GM12878 (cell line): ENCODE results near the gene ADAMTSL3. TPM values are rescaled to one million over a fixed set of nuclear protein-coding genes. Genes with fewer than 3 reads are reported as not detected.

ENCODE experiments used
- ATAC-seq: fragments of 200-7000 bp; cut with Tn5 transposase; 3 replicates; pipeline ENCODE4 v1.9.1; 2020; ENCODE audit warnings: mild to moderate bottlenecking, moderate library complexity
- BruUV-seq: library from RNA; stranded (reverse); fragments of 400-500 nt; replicated peaks from 2 replicates; lab custom pipeline; 2021; lab: Mats Ljungman, UMichigan
- CTCF ChIA-PET: fragments of 300-600 bp; sonication (Branson Sonifier 250); formaldehyde crosslinking; extraction: SDS; loops from one replicate; lab custom pipeline; 2021; ENCODE audit warnings: inconsistent platforms; lab: Yijun Ruan, JAX
- POLR2A ChIA-PET: fragments of 350-600 bp; formaldehyde crosslinking; extraction: SDS; loops from one replicate; lab custom pipeline; 2021; ENCODE audit warnings: inconsistent platforms; lab: Charles Lee
- RAD21 ChIA-PET: fragments of 300-600 bp; sonication (Branson Sonifier 250); formaldehyde crosslinking; loops from one replicate; lab custom pipeline; 2023; ENCODE audit warnings: antibody characterized with exemption; ENCODE audit not compliant: unreplicated experiment; lab: Charles Lee
- SMC1A ChIA-PET: fragments of 300-600 bp; sonication (Branson Sonifier 250); formaldehyde crosslinking; loops from one replicate; lab custom pipeline; 2023; ENCODE audit not compliant: unreplicated experiment, uncharacterized antibody; lab: Charles Lee
- DNase-seq: peaks from one replicate; pipeline ENCODE4 v3.0.0-alpha.2; 2011; ENCODE audit warnings: low read depth, low spot score
- FAIRE-seq: peaks from 3 replicates; lab custom pipeline; 2011; peaks lifted over from hg19 to GRCh38; lab: Jason Lieb, UNC
- H2AFZ ChIP-seq: 2 replicates; pipeline ENCODE4 v1.6.0; 2011; ENCODE audit warnings: low read depth, low read length, control low read depth; ENCODE audit not compliant: control insufficient read depth
- H3K27ac ChIP-seq: 2 replicates; pipeline ENCODE4 v1.5.1; 2011; ENCODE audit warnings: control low read depth; ENCODE audit not compliant: control insufficient read depth, insufficient read depth
- H3K27me3 ChIP-seq, 2 experiments: replicated peaks in 1 of 2; 2 replicates each; pipeline versions ENCODE4 v1.6.0 to v1.6.1; 2011; ENCODE audit warnings: low read length in 1 of 2; ENCODE audit not compliant: control insufficient read depth in 2 of 2, insufficient read depth in 2 of 2
- H3K36me3 ChIP-seq, 2 experiments: 2 replicates each; pipeline ENCODE4 v1.5.1; 2011; ENCODE audit warnings: low read length in 1 of 2; ENCODE audit not compliant: control insufficient read depth in 2 of 2, insufficient read depth in 2 of 2
- H3K4me1 ChIP-seq: 2 replicates; pipeline ENCODE4 v1.6.1; 2011; ENCODE audit warnings: mild to moderate bottlenecking, low read length, moderate library complexity, mixed read lengths; ENCODE audit not compliant: control insufficient read depth, insufficient read depth
- H3K4me2 ChIP-seq: 2 replicates; pipeline ENCODE4 v1.6.0; 2011; ENCODE audit warnings: control low read depth; ENCODE audit not compliant: control insufficient read depth, insufficient read depth
- H3K4me3 ChIP-seq: fragments of 200-600 bp; sonication (generic); 2 replicates; pipeline ENCODE4 v1.5.1; 2016
- H3K79me2 ChIP-seq: 2 replicates; pipeline ENCODE4 v1.6.0; 2011; ENCODE audit warnings: low read length; ENCODE audit not compliant: control insufficient read depth, insufficient read depth
- H3K9ac ChIP-seq: 2 replicates; pipeline ENCODE4 v1.8.0; 2011; ENCODE audit warnings: low read length, control low read depth, mixed read lengths; ENCODE audit not compliant: control insufficient read depth, insufficient read depth
- H3K9me3 ChIP-seq: replicated peaks from 3 replicates; pipeline ENCODE4 v1.5.1; 2011; ENCODE audit warnings: mild to moderate bottlenecking, low read length; ENCODE audit not compliant: control insufficient read depth, insufficient read depth
- H4K20me1 ChIP-seq: 2 replicates; pipeline ENCODE4 v1.6.0; 2011; ENCODE audit not compliant: control insufficient read depth, insufficient read depth
- CREM ChIP-seq: IDR thresholded peaks from 2 replicates; pipeline ENCODE4 v1.6.1; 2014; ENCODE audit warnings: antibody characterized with exemption, low read depth
- ESRRA ChIP-seq: IDR thresholded peaks from 2 replicates; pipeline ENCODE4 v1.6.1; 2012; ENCODE audit warnings: mild to moderate bottlenecking, low read length, improper control_type of control experiment
- HCFC1 ChIP-seq: fragments of 150-350 bp; IDR thresholded peaks from 2 replicates; pipeline ENCODE4 v1.6.1; 2014; ENCODE audit warnings: low read length
- HDAC2 ChIP-seq: fragments of 200-600 bp; sonication (generic); IDR thresholded peaks from 2 replicates; pipeline ENCODE4 v1.6.1; 2017
- IKZF1 ChIP-seq: fragments of 450-650 bp; conservative IDR thresholded peaks from 2 replicates; pipeline ENCODE4 v1.6.1; 2017; ENCODE audit warnings: antibody characterized with exemption, mild to moderate bottlenecking
- KDM1A ChIP-seq: fragments of 200-600 bp; sonication (generic); IDR thresholded peaks from 2 replicates; pipeline ENCODE4 v1.6.1; 2016; ENCODE audit warnings: borderline replicate concordance
- MXI1 ChIP-seq: fragments of 150-350 bp; IDR thresholded peaks from 2 replicates; pipeline ENCODE4 v1.6.1; 2011; ENCODE audit warnings: low read depth, mild to moderate bottlenecking, inconsistent platforms, low read length, improper control_type of control experiment
- NFXL1 ChIP-seq: fragments of 450-650 bp; IDR thresholded peaks from 2 replicates; pipeline ENCODE4 v1.6.1; 2017; ENCODE audit warnings: antibody characterized with exemption, mild to moderate bottlenecking, borderline replicate concordance
- NR2C1 ChIP-seq: fragments of 450-650 bp; IDR thresholded peaks from 2 replicates; pipeline ENCODE4 v1.6.1; 2017; ENCODE audit warnings: antibody characterized with exemption, mild to moderate bottlenecking, moderate library complexity
- NR2C2 ChIP-seq: IDR thresholded peaks from 2 replicates; pipeline ENCODE4 v1.6.1; 2011; ENCODE audit warnings: borderline replicate concordance, low read depth; ENCODE audit not compliant: control insufficient read depth, insufficient read length
- PAX5 ChIP-seq: IDR thresholded peaks from 2 replicates; pipeline ENCODE4 v1.6.1; 2011; ENCODE audit warnings: low read depth, low read length, borderline replicate concordance
- POLR2AphosphoS2 ChIP-seq: IDR thresholded peaks from 2 replicates; pipeline ENCODE4 v1.6.1; 2011; ENCODE audit warnings: low read depth, mild to moderate bottlenecking, low read length, improper control_type of control experiment, moderate library complexity
- SREBF1 ChIP-seq: IDR thresholded peaks from 2 replicates; pipeline ENCODE4 v1.6.1; 2012; ENCODE audit warnings: mild to moderate bottlenecking, low read length
- STAT3 ChIP-seq: IDR thresholded peaks from 2 replicates; pipeline ENCODE4 v1.6.1; 2011; ENCODE audit warnings: low read depth, low read length, improper control_type of control experiment
- SUPT20H ChIP-seq: IDR thresholded peaks from 2 replicates; pipeline ENCODE4 v1.6.1; 2011; ENCODE audit warnings: low read depth, mild to moderate bottlenecking, low read length, moderate library complexity, borderline replicate concordance; ENCODE audit not compliant: control insufficient read depth
- TAF1 ChIP-seq: IDR thresholded peaks from 2 replicates; pipeline ENCODE4 v1.6.1; 2011; ENCODE audit warnings: mild to moderate bottlenecking, low read depth, low read length, borderline replicate concordance
- YBX1 ChIP-seq: fragments of 450-650 bp; IDR thresholded peaks from 2 replicates; pipeline ENCODE4 v1.6.1; 2016; ENCODE audit warnings: antibody characterized with exemption
- ZZZ3 ChIP-seq: IDR thresholded peaks from 2 replicates; pipeline ENCODE4 v1.6.1; 2011; ENCODE audit warnings: low read depth; ENCODE audit not compliant: control insufficient read depth, insufficient read length
- WGBS: methylation state at CpG from one replicate; pipeline ENCODE4 v1.1.6; 2016; ENCODE audit warnings: low lambda C conversion rate; ENCODE audit not compliant: insufficient replicate concordance, insufficient coverage; ENCODE audit errors: missing lambda C conversion rate; 5-methylcytosine and 5-hydroxymethylcytosine counted together
- in situ Hi-C: fragments of 300-500 bp; cut with MboI; formaldehyde crosslinking; loops from 9 replicates; pipeline ENCODE4 v1.14.3; 2018; ENCODE audit warnings: mixed read lengths
- intact Hi-C: fragments of 100-400 bp; cut with micrococcal nuclease; formaldehyde crosslinking; loops from one replicate; pipeline ENCODE4 v1.14.2; 2022; ENCODE audit not compliant: unreplicated experiment
- polyA plus RNA-seq, 11 experiments: library from polyadenylated mRNA; depleted of rRNA in 4 of 11; unstranded in 6 of 11; stranded (reverse) in 5 of 11; fragments of >200 nt; fragmentation: Nextera tagmentation in 4 of 11; fragmentation: Illumina TruSeq in 1 of 11; extraction: Ambion mirVana in 4 of 11; extraction: Trizol in 1 of 11; gene quantifications; 1 replicate in 1 of 11; 2 replicates in 10 of 11; pipeline versions ENCODE4 v1.2.1 to v1.2.3, GENCODE V29; 2011 to 2016; ENCODE audit warnings: inconsistent platforms in 2 of 11, missing spikeins in 2 of 11, low read depth in 1 of 11
- total RNA-seq, 4 experiments: library from RNA; depleted of rRNA in 3 of 4; stranded (reverse); fragments of >200 nt in 3 of 4; fragmentation: Illumina TruSeq in 1 of 4; extraction: Trizol in 1 of 4; gene quantifications; 2 replicates each; pipeline versions ENCODE4 v1.2.1 to v1.2.3, GENCODE V29; 2013 to 2021
- TF ChIP-seq, protein P1 (sequence below): IDR thresholded peaks from 2 replicates; pipeline ENCODE4 v1.6.1; 2012; ENCODE audit warnings: improper control_type of control experiment, low read depth, low read length; ENCODE audit not compliant: insufficient replicate concordance

ADAMTSL3 gene
- total and polyA plus RNA-seq, 10 of the 15 experiments (the other 5 are each of a cell fraction or from before 2014, with no cell fraction given) = 0.01 to 0.28 (median 0.13) TPM

DNA sequence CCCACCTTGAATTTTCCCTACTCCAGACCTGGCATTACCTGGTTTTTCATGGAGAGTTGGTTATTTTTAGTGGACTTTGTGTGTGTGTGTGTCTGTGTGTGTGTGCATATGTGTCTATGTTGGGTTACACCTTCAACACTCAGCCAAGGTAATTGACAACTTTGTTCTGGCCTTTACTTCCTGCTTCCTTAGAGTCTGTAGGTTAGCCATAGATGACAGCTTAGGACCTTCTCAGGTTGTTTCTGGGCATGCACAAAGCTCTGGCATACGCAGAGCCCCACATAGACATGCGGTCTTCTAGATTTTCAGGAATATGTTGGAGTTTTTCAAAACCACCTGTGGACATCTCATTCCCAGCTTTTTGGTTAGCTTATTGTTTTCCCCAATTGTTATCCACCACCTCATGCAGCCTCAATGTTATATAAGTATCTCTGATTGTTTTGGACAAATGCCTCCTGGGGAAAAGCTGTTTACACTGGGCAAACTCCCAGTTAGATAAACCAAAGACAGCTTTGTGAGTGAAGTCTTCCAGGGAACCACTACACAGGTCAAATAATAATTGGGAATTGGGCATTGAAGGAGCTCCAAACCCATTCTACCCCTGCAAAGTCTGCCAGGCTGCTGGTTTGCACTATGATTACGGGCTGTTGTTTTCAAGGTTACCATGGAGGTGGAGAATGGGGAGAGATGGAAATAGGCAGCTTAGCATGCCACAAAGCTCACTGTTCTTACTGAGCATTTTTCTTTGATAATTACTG, 201.2 kb downstream of the ADAMTSL3 start:
- H4K20me1 ChIP-seq = no peaks in the 10 kb centered on the region
- no peaks in the 10 kb centered on the region for H3K4me1 ChIP-seq
- no peak overlapping the region for H3K4me3 ChIP-seq
- no peak overlapping the region for H3K27ac ChIP-seq
- no peak for ATAC-seq
- no peak overlapping the region for H3K4me2 ChIP-seq
- in situ Hi-C loops = no loop called here
- no peaks in the 10 kb centered on the region for H3K27me3 ChIP-seq
- DNase-seq = no peak
- no peak for FAIRE-seq
- TF ChIP-seq, protein P1, sequence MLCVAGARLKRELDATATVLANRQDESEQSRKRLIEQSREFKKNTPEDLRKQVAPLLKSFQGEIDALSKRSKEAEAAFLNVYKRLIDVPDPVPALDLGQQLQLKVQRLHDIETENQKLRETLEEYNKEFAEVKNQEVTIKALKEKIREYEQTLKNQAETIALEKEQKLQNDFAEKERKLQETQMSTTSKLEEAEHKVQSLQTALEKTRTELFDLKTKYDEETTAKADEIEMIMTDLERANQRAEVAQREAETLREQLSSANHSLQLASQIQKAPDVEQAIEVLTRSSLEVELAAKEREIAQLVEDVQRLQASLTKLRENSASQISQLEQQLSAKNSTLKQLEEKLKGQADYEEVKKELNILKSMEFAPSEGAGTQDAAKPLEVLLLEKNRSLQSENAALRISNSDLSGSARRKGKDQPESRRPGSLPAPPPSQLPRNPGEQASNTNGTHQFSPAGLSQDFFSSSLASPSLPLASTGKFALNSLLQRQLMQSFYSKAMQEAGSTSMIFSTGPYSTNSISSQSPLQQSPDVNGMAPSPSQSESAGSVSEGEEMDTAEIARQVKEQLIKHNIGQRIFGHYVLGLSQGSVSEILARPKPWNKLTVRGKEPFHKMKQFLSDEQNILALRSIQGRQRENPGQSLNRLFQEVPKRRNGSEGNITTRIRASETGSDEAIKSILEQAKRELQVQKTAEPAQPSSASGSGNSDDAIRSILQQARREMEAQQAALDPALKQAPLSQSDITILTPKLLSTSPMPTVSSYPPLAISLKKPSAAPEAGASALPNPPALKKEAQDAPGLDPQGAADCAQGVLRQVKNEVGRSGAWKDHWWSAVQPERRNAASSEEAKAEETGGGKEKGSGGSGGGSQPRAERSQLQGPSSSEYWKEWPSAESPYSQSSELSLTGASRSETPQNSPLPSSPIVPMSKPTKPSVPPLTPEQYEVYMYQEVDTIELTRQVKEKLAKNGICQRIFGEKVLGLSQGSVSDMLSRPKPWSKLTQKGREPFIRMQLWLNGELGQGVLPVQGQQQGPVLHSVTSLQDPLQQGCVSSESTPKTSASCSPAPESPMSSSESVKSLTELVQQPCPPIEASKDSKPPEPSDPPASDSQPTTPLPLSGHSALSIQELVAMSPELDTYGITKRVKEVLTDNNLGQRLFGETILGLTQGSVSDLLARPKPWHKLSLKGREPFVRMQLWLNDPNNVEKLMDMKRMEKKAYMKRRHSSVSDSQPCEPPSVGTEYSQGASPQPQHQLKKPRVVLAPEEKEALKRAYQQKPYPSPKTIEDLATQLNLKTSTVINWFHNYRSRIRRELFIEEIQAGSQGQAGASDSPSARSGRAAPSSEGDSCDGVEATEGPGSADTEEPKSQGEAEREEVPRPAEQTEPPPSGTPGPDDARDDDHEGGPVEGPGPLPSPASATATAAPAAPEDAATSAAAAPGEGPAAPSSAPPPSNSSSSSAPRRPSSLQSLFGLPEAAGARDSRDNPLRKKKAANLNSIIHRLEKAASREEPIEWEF = no peak
- TF ChIP-seq HCFC1 (no peak), POLR2AphosphoS2 (no peak), STAT3 (no peak), HDAC2 (no peak), NR2C1 (no peak), PAX5 (no peak), MXI1 (no peak), ZZZ3 (no peak), NR2C2 (no peak), CREM (no peak), SREBF1 (no peak), NFXL1 (no peak), YBX1 (no peak), ESRRA (no peak), SUPT20H (no peak), TAF1 (no peak), KDM1A (no peak), IKZF1 (no peak)
- CTCF ChIA-PET = no interaction called here
- intact Hi-C loops = no loop called here
- SMC1A ChIA-PET = interaction anchor here (0.9 to 1.9 kb wide), 3 partner anchors 11 to 119 kb away, joined by 3 to 4 read pairs (median 3); no protein-coding TSS in a partner anchor
- no peak overlapping the region for H3K9ac ChIP-seq
- RAD21 ChIA-PET = interaction anchor here (1.0 kb wide), 1 partner anchor 19 kb away, joined by 3 read pairs; no protein-coding TSS in a partner anchor
- 95% methylated on average over 3 of the region's 3 CpGs for WGBS
- H3K79me2 ChIP-seq = no peaks in the 10 kb centered on the region
- H3K36me3 ChIP-seq = no peaks in the 10 kb centered on the region
- H2AFZ ChIP-seq = no peak overlapping the region
- POLR2A ChIA-PET = interaction anchor here (0.6 kb wide), 1 partner anchor 12 kb away, joined by 4 read pairs; no protein-coding TSS in a partner anchor
- no peaks in the 10 kb centered on the region for H3K9me3 ChIP-seq
- no TSS peak for BruUV-seq
